Nephron progenitor cell (in vitro differentiated cells): ENCODE results near the gene NKIRAS1.

ENCODE experiments used
- DNase-seq: peaks from one replicate; pipeline ENCODE4 v3.0.0; 2021
- H3K27ac Mint-ChIP-seq: 2 replicates; pipeline ENCODE4 v1.8.0; 2021; ENCODE audit warnings: mild to moderate bottlenecking, moderate library complexity, mixed read lengths
- H3K27me3 Mint-ChIP-seq: 2 replicates; pipeline ENCODE4 v1.8.0; 2021; ENCODE audit warnings: mild to moderate bottlenecking, low read depth, mixed read lengths; ENCODE audit not compliant: poor library complexity
- H3K36me3 Mint-ChIP-seq: 2 replicates; pipeline ENCODE4 v1.8.0; 2021; ENCODE audit warnings: low read depth, mixed read lengths
- H3K4me1 Mint-ChIP-seq: 2 replicates; pipeline ENCODE4 v1.8.0; 2021; ENCODE audit warnings: mixed read lengths
- H3K4me3 Mint-ChIP-seq: 2 replicates; pipeline ENCODE4 v1.8.0; 2021; ENCODE audit warnings: mild to moderate bottlenecking, moderate library complexity, mixed read lengths
- H3K9me3 Mint-ChIP-seq: 2 replicates; pipeline ENCODE4 v1.8.0; 2021; ENCODE audit warnings: mild to moderate bottlenecking, moderate library complexity, mixed read lengths
- TF ChIP-seq, protein P1 (sequence below): fragments of 200-600 bp; sonication (generic); IDR thresholded peaks from 2 replicates; pipeline ENCODE4 v1.5.0; 2021; ENCODE audit warnings: antibody characterized with exemption

NKIRAS1 gene

DNA sequence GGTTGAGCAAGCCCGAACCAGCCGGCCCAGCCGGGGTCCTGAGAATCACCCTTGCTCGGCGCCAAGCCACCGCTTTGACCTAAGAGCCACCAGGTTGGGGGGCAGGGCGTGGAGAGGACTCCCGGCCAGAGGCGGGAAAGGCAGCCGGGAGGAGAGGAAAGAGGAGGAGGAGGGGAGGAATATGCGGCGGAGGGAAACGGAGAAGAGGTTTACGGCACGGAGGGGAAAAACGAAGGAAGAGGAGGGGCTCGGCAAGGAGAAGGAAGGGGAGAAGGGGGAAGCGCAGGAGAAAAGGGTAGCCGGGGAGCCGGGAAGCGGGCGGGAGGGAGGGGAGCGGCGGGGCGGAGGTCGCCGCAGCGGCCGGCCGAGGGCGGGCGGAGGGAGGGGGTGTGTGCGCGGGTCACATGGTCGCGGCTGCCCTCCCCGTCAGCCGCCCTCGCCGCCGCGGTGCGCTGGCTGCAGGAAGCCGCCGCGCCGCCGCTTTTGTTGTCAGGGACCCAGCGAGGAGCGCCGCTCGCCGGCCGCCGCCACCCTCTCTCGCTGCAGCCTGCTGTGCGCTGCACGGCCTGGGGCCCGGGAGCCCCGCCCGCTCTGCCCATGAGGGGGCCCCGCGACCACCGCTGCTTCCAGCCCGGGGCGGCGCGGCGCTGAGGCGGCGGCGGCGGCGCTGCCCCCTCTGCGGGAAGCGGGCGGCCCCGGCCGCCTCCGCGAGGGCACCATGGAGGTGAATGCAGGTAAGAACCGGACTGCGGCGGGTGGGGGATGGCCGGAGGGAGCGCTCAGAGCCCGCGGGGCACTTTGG lies 28.3 kb upstream of the NKIRAS1 start, which contains the start of gene NR1D2:
Gene NR1D2 (plus strand): TSS at position 426 of the 802 bp plus-strand sequence. CDS start 293 bp downstream, at position 719.
- no peaks in the 10 kb centered on the region for H3K27me3 Mint-ChIP-seq
- H3K4me1 Mint-ChIP-seq = peaks cover 36% of the 10 kb centered on the region
- peaks cover 7% of the 10 kb centered on the region for H3K36me3 Mint-ChIP-seq
- H3K4me3 Mint-ChIP-seq = peak within 1 kb of the TSS; percentile 88
- peak; percentile 88 for DNase-seq
- peak within 1 kb of the TSS; percentile 95 for H3K27ac Mint-ChIP-seq
- TF ChIP-seq, protein P1, sequence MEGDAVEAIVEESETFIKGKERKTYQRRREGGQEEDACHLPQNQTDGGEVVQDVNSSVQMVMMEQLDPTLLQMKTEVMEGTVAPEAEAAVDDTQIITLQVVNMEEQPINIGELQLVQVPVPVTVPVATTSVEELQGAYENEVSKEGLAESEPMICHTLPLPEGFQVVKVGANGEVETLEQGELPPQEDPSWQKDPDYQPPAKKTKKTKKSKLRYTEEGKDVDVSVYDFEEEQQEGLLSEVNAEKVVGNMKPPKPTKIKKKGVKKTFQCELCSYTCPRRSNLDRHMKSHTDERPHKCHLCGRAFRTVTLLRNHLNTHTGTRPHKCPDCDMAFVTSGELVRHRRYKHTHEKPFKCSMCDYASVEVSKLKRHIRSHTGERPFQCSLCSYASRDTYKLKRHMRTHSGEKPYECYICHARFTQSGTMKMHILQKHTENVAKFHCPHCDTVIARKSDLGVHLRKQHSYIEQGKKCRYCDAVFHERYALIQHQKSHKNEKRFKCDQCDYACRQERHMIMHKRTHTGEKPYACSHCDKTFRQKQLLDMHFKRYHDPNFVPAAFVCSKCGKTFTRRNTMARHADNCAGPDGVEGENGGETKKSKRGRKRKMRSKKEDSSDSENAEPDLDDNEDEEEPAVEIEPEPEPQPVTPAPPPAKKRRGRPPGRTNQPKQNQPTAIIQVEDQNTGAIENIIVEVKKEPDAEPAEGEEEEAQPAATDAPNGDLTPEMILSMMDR = no peak
- no peaks in the 10 kb centered on the region for H3K9me3 Mint-ChIP-seq

DNA sequence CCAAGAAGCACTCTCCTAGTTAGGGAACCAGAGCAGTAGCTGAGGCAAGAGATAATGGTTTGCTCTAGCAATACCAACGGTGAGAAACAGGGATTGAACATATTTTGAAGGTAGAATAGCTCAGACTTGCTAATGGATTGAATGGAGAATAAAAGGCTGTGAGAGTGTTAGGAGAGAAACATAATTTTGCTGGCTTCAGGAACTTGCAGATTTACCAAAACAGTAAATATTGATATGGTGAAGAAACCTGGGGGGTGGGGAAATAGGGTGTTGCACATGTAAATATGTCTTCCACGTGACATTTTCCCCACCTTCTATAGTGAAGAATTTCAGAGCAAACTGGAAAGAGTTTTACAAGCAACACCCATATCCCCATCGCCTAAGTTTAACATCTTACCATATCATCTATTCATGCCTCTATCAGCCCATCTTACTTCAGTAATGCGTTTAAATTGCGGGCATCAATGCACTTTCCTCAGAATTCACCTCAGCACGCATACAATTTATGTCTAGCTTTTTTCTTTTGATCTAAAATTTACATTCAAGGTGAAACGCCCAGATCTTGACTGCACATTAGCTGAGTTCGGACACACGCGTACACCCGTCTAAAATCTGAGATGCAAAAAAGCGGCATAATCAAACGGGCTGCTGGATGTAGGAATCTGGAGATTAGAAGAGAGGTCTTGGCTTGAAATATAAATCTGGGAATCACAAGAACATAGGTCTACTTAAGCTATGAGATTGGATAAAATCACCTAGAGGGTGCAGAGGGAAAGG lies 27.4 kb upstream of the NKIRAS1 start:
- Mint-ChIP-seq H3K36me3 (peaks cover 7% of the 10 kb centered on the region), H3K9me3 (no peaks in the 10 kb centered on the region), H3K4me3 (peak overlapping the region; percentile 88), H3K4me1 (peaks cover 31% of the 10 kb centered on the region), H3K27me3 (peaks cover under 1% of the 10 kb centered on the region), H3K27ac (peak overlapping the region; percentile 95)
- no peak for DNase-seq
- TF ChIP-seq, protein P1 = no peak

DNA sequence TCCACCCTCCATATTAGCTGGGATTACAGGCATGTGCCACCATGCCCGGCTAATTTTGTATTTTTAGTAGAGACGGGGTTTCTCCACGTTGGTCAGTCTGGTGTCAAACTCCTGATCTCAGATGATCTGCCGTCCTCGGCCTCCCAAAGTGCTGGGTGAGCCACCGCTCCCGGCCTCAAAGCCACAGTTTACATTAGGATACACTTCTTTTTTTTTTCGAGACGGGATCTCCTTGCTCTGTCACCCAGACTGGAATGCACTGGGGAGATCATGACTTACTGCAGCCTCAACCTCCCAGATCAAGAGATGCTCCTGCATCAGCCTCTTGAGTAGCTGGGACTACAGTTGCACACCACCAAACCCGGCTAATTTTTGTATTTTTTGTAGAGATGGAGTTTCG lies 25.8 kb upstream of the NKIRAS1 start:
- no peaks in the 10 kb centered on the region for H3K9me3 Mint-ChIP-seq
- H3K4me3 Mint-ChIP-seq = no peak overlapping the region
- TF ChIP-seq, protein P1 = no peak
- no peak for DNase-seq
- H3K27ac Mint-ChIP-seq = no peak overlapping the region
- H3K27me3 Mint-ChIP-seq = peaks cover 6% of the 10 kb centered on the region
- peaks cover 25% of the 10 kb centered on the region for H3K4me1 Mint-ChIP-seq
- H3K36me3 Mint-ChIP-seq = no peaks in the 10 kb centered on the region

DNA sequence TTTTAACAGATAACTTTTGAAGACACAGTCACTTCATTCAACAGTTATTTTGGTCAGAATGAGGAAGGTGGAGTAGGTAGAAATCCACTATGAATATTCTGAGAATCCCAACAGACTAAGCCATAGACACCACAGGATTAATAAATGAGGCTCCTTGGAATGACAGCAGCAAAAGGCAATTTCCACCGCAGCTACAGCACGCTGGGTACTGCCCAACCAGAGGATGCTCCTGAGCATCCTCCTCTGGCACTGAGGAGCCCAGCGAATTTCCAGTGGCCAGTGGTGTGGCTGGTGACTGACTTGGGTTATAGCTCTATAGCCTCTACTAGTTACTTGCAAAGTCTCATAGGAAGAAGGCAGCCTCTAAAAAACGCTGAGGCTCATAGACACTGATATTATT lies 24.6 kb upstream of the NKIRAS1 start:
- Mint-ChIP-seq H3K27me3 (peaks cover 6% of the 10 kb centered on the region), H3K4me3 (no peak overlapping the region), H3K4me1 (peaks cover 18% of the 10 kb centered on the region), H3K36me3 (no peaks in the 10 kb centered on the region), H3K9me3 (no peaks in the 10 kb centered on the region), H3K27ac (no peak overlapping the region)
- TF ChIP-seq, protein P1 = no peak
- DNase-seq = no peak

DNA sequence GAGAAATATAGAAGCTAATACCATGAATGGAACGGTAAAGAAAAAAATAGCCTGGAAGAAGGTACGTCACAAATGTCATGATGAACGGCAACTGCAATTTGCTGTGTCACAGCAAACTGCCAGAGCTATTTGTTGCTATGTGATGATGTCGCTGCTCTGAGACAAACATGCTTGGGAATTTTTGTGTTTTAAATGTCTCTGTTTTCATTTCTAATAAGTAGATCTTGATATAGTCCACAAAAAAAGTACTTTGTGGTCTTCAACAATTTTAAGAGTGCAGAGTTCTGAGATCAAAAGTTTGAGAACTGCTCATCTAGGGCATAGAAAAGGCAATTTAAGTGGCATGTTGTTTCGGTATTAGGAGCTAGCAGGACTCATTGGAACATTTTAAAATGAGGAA lies 24.0 kb upstream of the NKIRAS1 start:
- no peaks in the 10 kb centered on the region for H3K36me3 Mint-ChIP-seq
- TF ChIP-seq, protein P1 = no peak
- no peak for DNase-seq
- peaks cover 6% of the 10 kb centered on the region for H3K27me3 Mint-ChIP-seq
- no peak overlapping the region for H3K27ac Mint-ChIP-seq
- H3K9me3 Mint-ChIP-seq = no peaks in the 10 kb centered on the region
- peaks cover 18% of the 10 kb centered on the region for H3K4me1 Mint-ChIP-seq
- H3K4me3 Mint-ChIP-seq = no peak overlapping the region
